ENCODE results near the gene BDH1. TPM values are rescaled to one million over a fixed set of nuclear protein-coding genes. Genes with fewer than 3 reads are reported as not detected.
"Not testable (repeated sequence)": the region's sequence is repeated elsewhere in the genome, so short reads cannot be mapped to it uniquely, and the experiment has no call there.

The BDH1 gene
- total RNA-seq, 1 donor from 2014 or later, result 18.3 TPM

- no peak for DNase-seq
Observed at GRCh38 chr3:197484204-197484901, 71.4 kb downstream of the BDH1 start.

DNA sequence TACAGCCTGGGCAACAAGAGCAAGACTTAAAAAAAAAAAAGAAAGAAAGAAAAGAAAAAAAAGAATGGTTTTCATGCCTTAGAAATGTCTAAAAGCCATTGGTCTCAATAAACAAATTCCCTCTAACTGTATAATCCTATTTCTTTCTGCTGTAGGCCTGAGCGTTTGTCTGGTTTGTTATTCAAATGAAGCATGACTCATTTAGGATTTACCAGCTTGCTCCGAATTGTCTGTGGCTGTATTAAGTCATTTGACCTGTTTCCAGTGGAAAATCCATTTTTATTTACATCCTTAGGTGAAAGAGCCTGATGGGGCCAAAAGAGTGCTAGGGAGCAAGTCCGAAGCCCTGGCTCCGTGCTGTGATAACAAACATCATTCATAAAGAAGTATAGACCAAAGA, 73.8 kb downstream of the BDH1 start:
- DNase-seq, result no peak

DNA sequence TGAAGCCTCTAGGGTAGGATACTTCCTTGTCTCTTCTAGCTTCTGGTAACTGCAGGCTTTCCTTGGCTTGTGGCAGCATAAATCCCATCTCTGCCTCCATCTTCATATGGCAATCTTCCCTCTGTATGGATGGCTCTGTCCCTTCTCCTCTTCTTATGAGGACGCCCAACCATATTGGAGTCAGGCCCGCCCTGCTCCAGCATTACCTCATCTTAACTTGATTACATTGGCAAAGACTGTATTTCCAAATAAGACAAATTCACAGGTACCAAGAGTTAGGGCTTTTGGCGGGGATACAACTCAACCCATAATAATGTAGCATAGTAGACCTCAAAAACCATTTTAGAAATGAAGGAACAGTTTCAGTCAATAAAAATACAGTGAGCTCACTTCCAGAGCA, 75.4 kb downstream of the BDH1 start:
- DNase-seq, result no peak

GRCh38 chr3:197478746-197479668, 76.8 kb downstream of the BDH1 start:
- no peak for DNase-seq

GRCh38 chr3:197477816-197478215, 78.0 kb downstream of the BDH1 start:
- DNase-seq, result not testable (repeated sequence)

DNA sequence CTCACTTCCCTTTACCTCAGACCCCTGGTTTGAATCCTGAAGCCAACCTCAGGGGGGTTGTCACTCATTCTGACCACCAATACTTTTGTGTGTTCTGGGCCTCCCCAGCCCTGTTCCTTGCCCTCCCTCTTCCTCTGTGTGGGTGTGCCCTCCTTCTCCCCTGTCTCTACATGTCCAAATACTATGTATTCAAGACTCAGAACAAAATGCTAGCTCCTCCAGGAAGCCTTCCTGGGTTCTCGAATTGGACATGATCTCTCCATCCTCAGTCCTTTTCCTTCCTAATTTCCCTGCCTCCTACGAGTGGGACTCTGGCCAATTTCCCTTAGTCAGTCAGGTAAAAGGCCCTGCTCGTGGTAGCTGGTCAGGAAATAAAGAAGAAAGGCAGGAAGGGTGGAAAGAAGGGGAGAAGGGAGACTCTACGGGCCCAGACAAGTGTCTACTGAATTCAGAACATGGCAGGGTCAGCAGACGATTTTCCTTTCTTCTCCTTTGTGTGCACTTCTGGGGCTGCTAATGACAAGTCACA, 79.7 kb downstream of the BDH1 start:
- DNase-seq, result no peak

DNA sequence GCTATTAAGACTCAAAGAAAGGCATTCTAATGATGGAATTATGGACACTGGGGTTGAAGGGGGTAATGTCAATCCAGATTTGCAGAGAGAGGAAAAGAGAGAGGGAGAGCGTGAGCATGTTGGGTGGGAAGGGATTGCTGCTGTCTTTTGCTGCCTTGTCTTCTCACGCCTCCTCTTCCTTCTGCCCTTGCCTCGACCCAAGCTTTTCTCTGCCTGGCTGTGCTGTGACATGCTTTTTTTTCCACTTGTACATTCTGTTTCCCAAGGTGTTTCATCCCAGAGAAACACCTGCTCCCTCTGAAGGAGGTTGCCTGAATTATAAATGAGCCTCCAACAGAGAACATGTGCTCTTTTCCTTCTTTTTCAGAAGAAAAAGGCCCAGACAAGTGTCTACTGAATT, 80.3 kb downstream of the BDH1 start:
- DNase-seq, result no peak

GRCh38 chr3:197472151-197472550, 83.6 kb downstream of the BDH1 start:
- DNase-seq, result no peak

GRCh38 chr3:197471221-197472010, 84.4 kb downstream of the BDH1 start:
- no peak for DNase-seq

DNA sequence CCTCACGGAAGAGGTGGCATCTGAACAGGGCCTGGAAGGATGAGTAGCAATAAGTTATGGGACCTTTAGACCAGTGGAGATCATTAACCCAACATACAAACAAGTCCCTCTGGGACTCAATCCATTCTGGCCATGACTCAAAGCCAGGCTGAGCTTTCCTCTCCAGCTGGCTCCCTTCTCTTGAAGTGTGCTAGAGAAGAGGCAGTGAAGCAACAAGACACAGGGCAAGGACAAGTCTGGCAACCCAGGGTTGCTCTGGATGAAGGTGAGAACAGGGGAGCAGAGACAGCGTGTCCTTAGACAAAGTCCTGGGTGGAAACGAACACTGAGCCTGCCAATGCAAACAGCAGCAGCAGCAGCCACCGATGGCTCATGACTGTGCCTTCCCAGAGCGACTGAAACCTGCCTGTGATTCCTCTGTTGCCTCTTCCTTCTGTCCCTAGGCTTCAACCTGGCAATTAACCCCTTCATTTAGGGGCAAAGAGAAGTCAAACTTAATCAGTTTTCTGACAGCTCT, 86.8 kb downstream of the BDH1 start:
- DNase-seq, result no peak

GRCh38 chr3:197468167-197468566, 87.6 kb downstream of the BDH1 start:
- no peak for DNase-seq

- DNase-seq, result peak; percentile 57
Observed at GRCh38 chr3:197466586-197467399, 89.0 kb downstream of the BDH1 start.

DNA sequence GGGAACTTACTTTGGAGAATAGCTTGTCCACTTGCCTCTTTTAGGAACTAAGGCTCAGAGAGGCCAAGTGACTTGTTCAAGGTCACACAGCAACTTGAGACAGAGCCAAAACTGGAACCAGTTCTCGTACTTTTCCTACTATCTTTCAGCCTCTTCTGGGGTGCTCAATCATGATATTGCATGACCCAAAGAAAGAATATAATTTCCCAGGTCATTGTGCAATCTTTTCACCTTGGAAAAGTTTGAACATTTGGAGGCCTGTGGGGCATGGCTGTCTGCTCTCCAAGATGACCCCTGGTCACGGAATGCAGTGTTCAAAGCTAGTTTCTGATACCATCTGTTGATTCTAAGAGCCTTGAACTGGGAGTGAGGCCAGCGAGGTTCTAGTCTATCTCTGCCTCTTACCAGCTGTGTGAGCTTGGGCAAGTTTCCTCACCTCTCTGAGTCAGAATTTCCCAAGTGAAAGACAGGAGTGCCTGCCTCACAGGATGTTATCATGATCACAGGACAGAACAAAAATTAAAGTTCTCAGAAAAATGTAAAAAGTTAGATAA, 89.7 kb downstream of the BDH1 start:
- DNase-seq, result no peak

DNA sequence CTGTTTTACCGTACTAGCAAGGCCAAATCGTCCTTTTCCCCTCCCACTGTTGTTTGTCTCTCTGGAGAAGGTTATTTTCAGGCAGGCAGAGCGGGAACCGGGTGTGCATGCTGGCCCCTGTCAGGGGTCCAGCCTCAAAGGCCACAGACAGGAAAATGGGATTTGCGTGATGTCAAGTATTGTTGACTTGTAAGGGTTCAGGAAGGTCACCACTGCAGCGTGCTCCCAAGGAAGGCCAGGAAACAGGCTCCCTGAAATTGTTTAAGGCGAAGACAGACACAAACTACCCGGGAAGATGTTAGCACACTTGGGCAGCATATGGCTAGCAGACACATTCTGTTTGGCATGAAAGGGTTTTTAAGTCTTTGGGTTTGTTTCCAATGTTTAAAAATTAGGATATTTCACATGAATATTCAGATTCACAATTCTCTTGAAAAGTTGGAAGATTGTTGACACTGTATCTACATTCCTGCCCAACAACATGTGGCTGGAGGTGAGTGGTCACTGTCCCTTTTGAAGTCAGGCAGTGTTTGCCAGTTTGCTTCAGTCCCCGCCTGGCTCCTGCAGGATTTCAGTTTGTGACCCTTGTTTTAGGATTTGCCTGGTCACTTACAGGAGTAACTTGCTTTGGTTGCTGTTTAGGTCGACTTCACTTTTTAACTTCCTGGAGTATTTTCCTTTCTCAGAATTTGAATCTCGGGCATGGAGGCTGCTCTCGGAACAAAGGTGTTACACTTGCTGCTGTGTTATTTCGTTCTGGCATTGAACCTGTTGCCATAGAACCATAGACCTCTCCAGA, 90.4 kb downstream of the BDH1 start:
- no peak for DNase-seq

GRCh38 chr3:197464794-197465193, 91.0 kb downstream of the BDH1 start:
- DNase-seq, result no peak

GRCh38 chr3:197463279-197463678, 92.5 kb downstream of the BDH1 start:
- no peak for DNase-seq

- DNase-seq, result no peak
Observed at GRCh38 chr3:197462808-197463207, 93.0 kb downstream of the BDH1 start.

GRCh38 chr3:197460639-197461038, 95.1 kb downstream of the BDH1 start:
- DNase-seq, result no peak

GRCh38 chr3:197460002-197460401, 95.8 kb downstream of the BDH1 start:
- no peak for DNase-seq
